MV-4-11 (cell line): Measurements from ENCODE around the gene SAPCD2.

Experiments used
- DNase-seq: peaks from one replicate; lab custom pipeline; 2025; lab: John Stamatoyannopoulos, UW

Gene SAPCD2

DNA sequence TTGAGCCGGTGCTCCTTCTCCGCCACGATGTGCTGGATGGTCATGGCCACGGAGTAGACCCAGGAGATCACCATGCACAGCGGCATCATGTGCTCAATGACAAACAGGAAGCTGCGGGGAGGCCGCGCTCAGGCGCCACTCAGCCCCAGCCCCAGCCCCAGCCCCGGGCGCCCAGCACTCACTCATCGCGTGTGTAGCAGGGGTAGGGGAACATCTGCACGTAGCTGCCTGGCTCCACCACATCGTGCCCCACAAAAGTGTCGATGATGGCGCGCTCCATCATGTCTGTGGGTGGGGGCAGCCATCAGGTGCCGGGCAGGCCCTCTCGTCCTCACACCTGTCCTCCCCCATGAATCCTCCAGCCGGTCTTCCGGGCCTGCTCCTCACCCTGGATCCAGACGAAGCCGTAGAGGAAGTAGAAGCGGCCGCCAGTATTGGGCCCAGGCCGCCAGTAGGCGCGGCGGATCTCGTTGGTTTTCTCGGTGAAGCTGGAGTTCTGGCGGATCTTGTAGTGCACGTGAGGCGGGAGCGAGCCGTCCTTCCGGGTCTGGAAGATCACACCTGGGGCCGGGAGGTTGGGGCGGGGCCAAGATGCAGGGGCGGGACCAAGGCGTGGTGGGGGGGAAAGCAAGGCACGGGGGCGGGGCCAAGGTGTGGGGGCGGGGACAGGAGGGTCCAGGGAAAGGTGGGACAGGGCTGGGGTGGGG lies 52.4 kb downstream of the SAPCD2 start:
- no peak for DNase-seq

DNA sequence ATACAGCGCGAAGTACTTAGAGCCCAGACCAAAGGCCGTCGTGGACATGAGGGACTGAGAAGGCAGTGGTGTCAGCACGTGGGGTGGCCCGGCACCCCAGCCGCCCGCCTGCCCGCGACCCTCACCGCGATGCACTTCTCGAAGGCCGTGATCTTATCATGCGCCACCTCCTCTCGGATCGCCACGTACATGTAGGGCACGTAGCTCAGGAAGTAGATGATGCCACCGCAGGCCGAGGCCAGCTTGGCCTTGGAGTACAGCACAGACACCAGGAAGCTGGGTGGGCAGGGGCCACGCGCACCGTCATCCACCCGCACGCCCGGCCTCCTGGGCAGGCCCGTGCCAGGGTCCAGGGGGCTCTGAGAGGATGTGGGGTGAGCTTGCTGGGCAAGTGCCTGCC lies 53.3 kb downstream of the SAPCD2 start:
- DNase-seq, result no peak

DNA sequence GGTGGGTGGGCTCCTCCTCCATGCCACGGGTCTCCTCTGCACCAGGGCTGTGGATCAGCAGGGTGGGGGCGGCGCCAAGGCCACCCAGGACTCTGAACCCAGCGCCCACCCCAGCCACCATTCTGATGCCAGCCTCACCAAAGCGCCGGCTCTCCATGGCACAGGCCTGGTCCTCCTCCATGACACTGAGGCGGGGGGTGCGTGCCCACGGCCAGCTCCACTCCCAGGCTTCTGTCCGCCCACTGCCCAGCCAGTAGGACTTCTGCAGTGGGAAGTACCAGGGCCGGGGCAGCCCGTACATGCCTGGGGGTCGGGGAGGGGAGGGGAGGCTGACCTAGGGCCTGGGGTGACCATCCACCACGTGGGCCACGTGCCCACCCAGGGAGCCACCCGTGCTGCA lies 53.9 kb downstream of the SAPCD2 start:
- DNase-seq, result no peak

DNA sequence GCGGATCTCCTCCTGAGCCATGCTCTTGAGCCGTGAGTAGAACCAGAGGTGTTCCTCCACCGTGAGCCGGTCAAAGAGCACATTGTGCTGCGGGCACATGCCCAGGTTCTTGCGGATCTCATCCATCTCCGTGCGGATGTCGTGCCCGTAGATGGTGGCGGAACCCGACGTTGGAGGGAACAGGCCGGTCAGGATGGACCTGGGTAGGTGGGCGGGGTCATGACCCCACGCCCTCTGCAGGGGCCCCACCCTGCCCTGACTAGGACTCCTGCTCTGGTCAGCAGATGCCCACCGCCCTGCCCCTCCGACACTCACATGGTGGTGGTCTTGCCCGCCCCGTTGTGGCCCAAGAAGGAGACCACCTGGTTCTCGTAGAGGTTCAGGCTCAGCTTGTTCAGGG lies 54.4 kb downstream of the SAPCD2 start:
- DNase-seq, result no peak

DNA sequence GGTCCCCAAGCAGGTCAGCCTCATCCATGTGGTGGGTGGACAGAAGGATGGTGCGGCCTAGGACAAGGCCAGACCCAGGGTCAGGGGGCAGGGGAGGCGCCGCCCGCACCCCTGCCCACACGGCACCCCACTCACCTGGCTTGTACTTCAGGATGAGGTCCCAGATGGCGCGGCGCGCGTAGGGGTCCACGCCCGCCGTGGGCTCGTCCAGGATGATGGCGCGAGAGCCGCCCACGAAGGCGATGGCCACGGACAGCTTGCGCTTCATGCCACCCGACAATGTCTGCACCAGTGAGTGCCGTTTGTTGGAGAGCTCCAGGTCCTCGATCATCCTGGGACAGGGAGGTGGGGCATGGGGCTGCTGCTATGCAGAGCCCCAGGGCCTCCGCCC lies 54.8 kb downstream of the SAPCD2 start:
- DNase-seq, result no peak

DNA sequence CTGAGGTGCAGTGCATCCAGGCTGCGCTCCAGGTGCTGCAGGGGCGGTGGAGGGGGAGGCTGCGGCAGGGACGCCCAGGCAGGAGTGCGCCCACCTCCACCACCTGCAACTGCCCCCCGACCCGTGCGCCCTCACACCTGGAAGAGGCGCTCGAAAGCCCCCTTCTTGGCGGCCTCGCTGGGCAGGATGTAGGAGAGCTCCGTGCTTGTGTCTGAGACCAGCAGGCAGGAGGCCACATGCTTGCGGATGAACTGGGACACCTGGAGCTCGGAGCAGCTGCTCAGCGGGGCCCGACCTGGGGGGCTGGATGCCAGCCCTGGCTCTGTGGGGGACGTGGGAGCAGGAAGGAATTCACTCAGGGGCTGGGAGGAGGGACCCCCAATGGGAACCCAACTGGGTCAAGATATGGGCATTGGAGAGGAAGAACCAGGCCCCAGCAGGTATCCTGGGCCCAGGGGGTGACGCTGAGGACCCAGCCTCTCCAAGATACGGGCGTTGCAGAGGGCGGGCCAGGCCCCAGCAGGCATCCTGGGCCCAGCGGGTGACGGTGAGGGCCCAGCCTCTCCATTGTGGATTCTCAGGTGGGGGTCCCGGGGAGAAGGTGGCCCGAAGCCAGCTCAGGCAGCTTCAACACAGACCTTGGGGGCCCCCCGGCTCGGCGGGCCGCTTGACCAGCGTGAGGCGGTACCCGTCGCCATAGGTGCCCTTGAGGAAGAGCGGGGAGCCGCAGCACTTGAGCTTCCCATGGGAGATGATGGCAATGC lies 55.4 kb downstream of the SAPCD2 start:
- DNase-seq, result no peak

DNA sequence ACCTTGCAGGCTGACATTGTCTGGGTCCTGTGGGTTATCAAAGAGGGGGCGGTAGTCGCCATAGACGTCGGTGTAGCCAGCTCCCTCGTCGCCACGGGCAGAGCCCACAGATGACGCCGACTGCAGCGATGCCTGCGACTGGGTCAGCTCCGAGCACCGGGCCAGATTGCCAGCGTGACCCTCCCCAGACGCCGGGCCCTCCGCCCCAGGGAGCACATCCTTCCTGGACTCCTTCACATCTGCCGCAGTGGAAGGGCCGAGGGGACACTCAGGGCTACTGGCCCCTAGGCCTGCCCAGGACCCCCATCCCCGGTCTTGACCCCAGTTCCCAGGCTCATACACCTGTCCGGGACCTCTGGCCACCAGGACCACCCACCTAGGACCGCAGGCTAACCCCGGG lies 56.2 kb downstream of the SAPCD2 start:
- DNase-seq, result no peak

DNA sequence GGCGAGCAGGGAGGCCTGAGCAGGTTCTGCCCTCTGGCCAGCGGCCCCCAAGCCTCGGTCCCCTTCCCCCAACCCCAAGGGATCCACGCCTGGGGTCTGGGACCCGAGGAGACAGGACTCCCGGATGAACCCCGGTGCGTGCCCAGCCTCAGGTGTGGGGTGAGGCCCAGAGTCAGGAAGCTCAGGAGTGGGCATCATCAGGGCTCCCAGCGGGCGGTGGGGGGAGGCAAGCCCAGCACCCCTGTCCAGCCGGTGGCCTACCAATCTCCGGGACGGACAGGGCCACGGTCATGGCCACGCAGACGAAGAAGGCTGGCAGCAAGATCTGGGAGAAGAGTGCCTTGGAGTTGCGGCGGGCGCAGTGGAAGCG lies 56.8 kb downstream of the SAPCD2 start:
- no peak for DNase-seq

DNA sequence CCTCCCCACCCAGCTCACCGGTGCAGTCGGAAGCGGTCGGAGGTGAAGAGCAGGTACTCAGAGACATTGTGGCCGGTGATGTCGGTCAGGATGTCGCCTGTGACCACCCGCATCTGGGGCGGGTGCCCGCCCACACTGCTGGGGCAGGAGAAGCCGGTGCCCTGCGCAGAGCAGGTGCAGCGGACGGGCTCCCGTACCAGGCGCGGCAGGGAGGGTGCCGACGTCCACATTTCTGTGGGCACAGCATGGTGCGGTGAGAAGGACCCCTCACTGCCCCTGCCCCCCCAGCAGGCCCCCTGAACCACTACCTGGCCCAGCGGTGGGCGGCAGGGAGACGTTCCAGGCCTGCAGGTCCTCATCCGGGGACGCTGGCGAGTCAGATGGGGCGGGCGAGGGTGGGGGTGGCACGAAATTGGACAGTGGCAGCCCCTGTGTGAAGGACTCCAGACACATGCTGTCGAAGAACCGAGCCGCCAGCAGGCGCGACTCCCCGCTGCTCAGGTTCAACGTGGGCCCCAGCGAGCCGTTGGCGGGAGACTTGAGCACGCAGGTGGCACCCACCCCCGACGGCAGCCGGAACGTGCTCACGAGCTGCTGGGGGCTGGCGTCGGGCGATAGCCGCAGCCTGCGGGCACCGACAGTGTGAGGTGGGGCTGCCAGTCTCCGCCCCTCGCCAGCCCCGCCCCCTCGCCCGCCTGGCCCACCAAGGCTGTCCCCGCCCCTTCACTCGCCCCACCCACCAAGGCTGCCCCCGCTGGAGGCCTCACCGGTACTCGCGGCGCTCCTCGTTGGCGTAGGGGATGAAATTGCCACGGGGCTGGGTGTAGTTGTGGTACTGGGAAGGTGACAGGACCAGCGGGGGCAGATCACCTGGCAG lies 57.4 kb downstream of the SAPCD2 start:
- DNase-seq, result no peak
